Measurements from ENCODE around the gene GAK.

- TF ChIP-seq CTCF (IDR thresholded peaks at IDR 0.05 in 8 of 11, conservative IDR thresholded peaks at IDR 0.05 in 3 of 11), result no peak
- TF ChIP-seq POLR2A (IDR thresholded peaks at IDR 0.05), result no peak
- peak; percentile 24 to 66 (median 28) for TF ChIP-seq POLR2AphosphoS5 (IDR thresholded peaks at IDR 0.05)
Measured at GRCh38 chr4:882646-883045, 49.5 kb downstream of the GAK start.

Measured in spleen (tissue), 7 donors.